ENCODE measurements around the gene STEAP1B.
"Not testable (repeated sequence)": the region's sequence is repeated elsewhere in the genome, so short reads cannot be mapped to it uniquely, and the experiment has no call there.

Gene STEAP1B

GRCh38 chr7:22544245-22544644 lies 44.3 kb upstream of the STEAP1B start:
- DNase-seq (ENCODE audit: low spot score) (no peak), ATAC-seq (ENCODE audit: low read depth) (no peak)
- no peaks in the 10 kb centered on the region for H3K9me3 ChIP-seq (ENCODE audit: severe bottlenecking)
- H3K27ac ChIP-seq (ENCODE audit: poor library complexity, severe bottlenecking), result no peak overlapping the region
- H3K4me3 ChIP-seq (ENCODE audit: severe bottlenecking), result no peak overlapping the region
- no peaks in the 10 kb centered on the region for H3K4me1 ChIP-seq (ENCODE audit: insufficient read depth, poor library complexity, severe bottlenecking)
- H3K36me3 ChIP-seq (ENCODE audit: low read depth), result no peaks in the 10 kb centered on the region
- no peak for TF ChIP-seq CTCF (IDR thresholded peaks at IDR 0.05; ENCODE audit: poor library complexity, severe bottlenecking)
- no peaks in the 10 kb centered on the region for H3K27me3 ChIP-seq (ENCODE audit: insufficient read depth, poor library complexity, severe bottlenecking)

GRCh38 chr7:22543169-22543568 lies 43.2 kb upstream of the STEAP1B start:
- DNase-seq (ENCODE audit: low spot score) (no peak), ATAC-seq (ENCODE audit: low read depth) (no peak)
- TF ChIP-seq CTCF (IDR thresholded peaks at IDR 0.05; ENCODE audit: poor library complexity, severe bottlenecking), result no peak
- Histone ChIP-seq H3K27ac (ENCODE audit: poor library complexity, severe bottlenecking) (no peak overlapping the region), H3K4me1 (ENCODE audit: insufficient read depth, poor library complexity, severe bottlenecking) (no peaks in the 10 kb centered on the region), H3K36me3 (ENCODE audit: low read depth) (no peaks in the 10 kb centered on the region), H3K27me3 (ENCODE audit: insufficient read depth, poor library complexity, severe bottlenecking) (no peaks in the 10 kb centered on the region), H3K9me3 (ENCODE audit: severe bottlenecking) (no peaks in the 10 kb centered on the region), H3K4me3 (ENCODE audit: severe bottlenecking) (no peak overlapping the region)

GRCh38 chr7:22542669-22543068 lies 42.7 kb upstream of the STEAP1B start:
- H3K36me3 ChIP-seq (ENCODE audit: low read depth), result no peaks in the 10 kb centered on the region
- no peaks in the 10 kb centered on the region for H3K27me3 ChIP-seq (ENCODE audit: insufficient read depth, poor library complexity, severe bottlenecking)
- TF ChIP-seq CTCF (IDR thresholded peaks at IDR 0.05; ENCODE audit: poor library complexity, severe bottlenecking), result no peak
- DNase-seq (ENCODE audit: low spot score), result no peak
- ATAC-seq (ENCODE audit: low read depth), result no peak
- no peak overlapping the region for H3K27ac ChIP-seq (ENCODE audit: poor library complexity, severe bottlenecking)
- no peaks in the 10 kb centered on the region for H3K4me1 ChIP-seq (ENCODE audit: insufficient read depth, poor library complexity, severe bottlenecking)
- H3K4me3 ChIP-seq (ENCODE audit: severe bottlenecking), result no peak overlapping the region
- no peaks in the 10 kb centered on the region for H3K9me3 ChIP-seq (ENCODE audit: severe bottlenecking)

- no peaks in the 10 kb centered on the region for H3K9me3 ChIP-seq (ENCODE audit: severe bottlenecking)
- no peak overlapping the region for H3K27ac ChIP-seq (ENCODE audit: poor library complexity, severe bottlenecking)
- ATAC-seq (ENCODE audit: low read depth), result no peak
- H3K36me3 ChIP-seq (ENCODE audit: low read depth), result no peaks in the 10 kb centered on the region
- no peaks in the 10 kb centered on the region for H3K4me1 ChIP-seq (ENCODE audit: insufficient read depth, poor library complexity, severe bottlenecking)
- H3K27me3 ChIP-seq (ENCODE audit: insufficient read depth, poor library complexity, severe bottlenecking), result no peaks in the 10 kb centered on the region
- TF ChIP-seq CTCF (IDR thresholded peaks at IDR 0.05; ENCODE audit: poor library complexity, severe bottlenecking), result no peak
- no peak for DNase-seq (ENCODE audit: low spot score)
- H3K4me3 ChIP-seq (ENCODE audit: severe bottlenecking), result no peak overlapping the region
Observed at GRCh38 chr7:22542254-22542653, 42.3 kb upstream of the STEAP1B start.

- ATAC-seq (ENCODE audit: low read depth) (no peak), DNase-seq (ENCODE audit: low spot score) (no peak)
- Histone ChIP-seq H3K27me3 (ENCODE audit: insufficient read depth, poor library complexity, severe bottlenecking) (no peaks in the 10 kb centered on the region), H3K27ac (ENCODE audit: poor library complexity, severe bottlenecking) (no peak overlapping the region), H3K36me3 (ENCODE audit: low read depth) (no peaks in the 10 kb centered on the region), H3K4me1 (ENCODE audit: insufficient read depth, poor library complexity, severe bottlenecking) (no peaks in the 10 kb centered on the region), H3K4me3 (ENCODE audit: severe bottlenecking) (no peak overlapping the region), H3K9me3 (ENCODE audit: severe bottlenecking) (no peaks in the 10 kb centered on the region)
- TF ChIP-seq CTCF (IDR thresholded peaks at IDR 0.05; ENCODE audit: poor library complexity, severe bottlenecking), result no peak
Observed at GRCh38 chr7:22541789-22542188, 41.8 kb upstream of the STEAP1B start.

- not testable (repeated sequence) for H3K4me3 ChIP-seq (ENCODE audit: severe bottlenecking); DNase-seq (ENCODE audit: low spot score); H3K27ac ChIP-seq (ENCODE audit: poor library complexity, severe bottlenecking); H3K36me3 ChIP-seq (ENCODE audit: low read depth); H3K27me3 ChIP-seq (ENCODE audit: insufficient read depth, poor library complexity, severe bottlenecking); H3K9me3 ChIP-seq (ENCODE audit: severe bottlenecking); ATAC-seq (ENCODE audit: low read depth); H3K4me1 ChIP-seq (ENCODE audit: insufficient read depth, poor library complexity, severe bottlenecking)
Observed at GRCh38 chr7:22528537-22528936, 28.5 kb upstream of the STEAP1B start.

GRCh38 chr7:22524353-22524947 lies 24.5 kb upstream of the STEAP1B start:
- not testable (repeated sequence) for H3K9me3 ChIP-seq (ENCODE audit: severe bottlenecking); ATAC-seq (ENCODE audit: low read depth); H3K4me1 ChIP-seq (ENCODE audit: insufficient read depth, poor library complexity, severe bottlenecking); DNase-seq (ENCODE audit: low spot score); H3K27me3 ChIP-seq (ENCODE audit: insufficient read depth, poor library complexity, severe bottlenecking); H3K36me3 ChIP-seq (ENCODE audit: low read depth); H3K4me3 ChIP-seq (ENCODE audit: severe bottlenecking); H3K27ac ChIP-seq (ENCODE audit: poor library complexity, severe bottlenecking)

All from RWPE2 (cell line).